ENCODE measurements around the gene TCOF1.

TCOF1 gene

DNA sequence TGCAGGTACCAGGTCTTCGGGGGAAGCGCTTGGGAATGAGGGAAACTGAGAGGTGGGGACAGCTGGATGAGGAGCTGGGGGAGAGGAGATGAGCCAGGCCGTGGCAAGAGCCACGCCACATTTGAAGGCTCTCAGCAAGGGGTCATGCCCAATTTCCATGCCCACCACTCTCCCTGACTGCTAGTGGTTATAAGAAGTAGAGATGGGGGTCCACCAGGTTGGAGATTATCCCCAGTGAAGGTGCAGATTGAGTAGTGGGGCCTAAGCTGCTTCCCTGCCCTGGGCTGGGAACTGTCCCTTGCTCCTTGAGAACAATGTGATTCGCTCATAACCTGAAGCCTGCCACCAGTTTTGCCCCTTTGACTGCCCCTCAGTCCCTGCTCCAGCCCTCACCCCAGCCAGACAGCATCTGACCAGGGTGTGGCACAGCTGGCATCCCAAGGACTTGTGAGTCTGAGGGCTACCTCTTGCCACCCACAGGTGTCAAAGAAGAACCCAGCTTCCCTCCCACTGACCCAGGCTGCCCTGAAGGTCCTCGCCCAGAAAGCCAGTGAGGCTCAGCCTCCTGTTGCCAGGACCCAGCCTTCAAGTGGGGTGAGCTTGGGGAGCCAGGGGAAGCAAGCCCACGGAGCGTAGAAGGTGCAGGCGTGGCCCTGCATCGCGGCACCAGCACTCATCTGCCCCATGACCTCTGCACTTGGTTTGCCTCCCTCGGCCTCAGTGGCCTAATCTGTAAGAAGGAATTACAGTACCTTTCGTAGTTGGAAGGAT is 33.8 kb downstream of the TCOF1 start:
- DNase-seq: no peak

- DNase-seq: no peak
Observed at GRCh38 chr5:150391986-150392385, 34.5 kb downstream of the TCOF1 start.

DNA sequence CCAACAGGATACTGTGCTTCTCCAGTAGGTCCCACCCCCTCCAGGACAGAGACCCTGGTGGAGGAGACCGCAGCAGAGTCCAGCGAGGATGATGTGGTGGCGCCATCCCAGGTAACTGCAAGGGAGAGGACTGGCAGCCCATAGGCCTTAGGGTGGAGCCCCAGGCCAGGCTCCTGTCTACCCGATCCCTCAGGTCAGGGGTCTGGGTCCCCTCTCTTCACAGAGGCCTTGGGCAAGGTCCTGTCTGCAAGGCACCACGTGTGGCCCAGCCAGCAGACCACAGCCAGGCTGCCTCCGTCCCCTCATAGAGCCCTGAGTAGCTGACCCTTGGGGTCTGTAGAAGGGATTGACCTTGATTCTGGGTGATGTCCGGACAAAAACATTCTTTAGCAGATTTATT is 35.2 kb downstream of the TCOF1 start:
- DNase-seq: no peak

DNA sequence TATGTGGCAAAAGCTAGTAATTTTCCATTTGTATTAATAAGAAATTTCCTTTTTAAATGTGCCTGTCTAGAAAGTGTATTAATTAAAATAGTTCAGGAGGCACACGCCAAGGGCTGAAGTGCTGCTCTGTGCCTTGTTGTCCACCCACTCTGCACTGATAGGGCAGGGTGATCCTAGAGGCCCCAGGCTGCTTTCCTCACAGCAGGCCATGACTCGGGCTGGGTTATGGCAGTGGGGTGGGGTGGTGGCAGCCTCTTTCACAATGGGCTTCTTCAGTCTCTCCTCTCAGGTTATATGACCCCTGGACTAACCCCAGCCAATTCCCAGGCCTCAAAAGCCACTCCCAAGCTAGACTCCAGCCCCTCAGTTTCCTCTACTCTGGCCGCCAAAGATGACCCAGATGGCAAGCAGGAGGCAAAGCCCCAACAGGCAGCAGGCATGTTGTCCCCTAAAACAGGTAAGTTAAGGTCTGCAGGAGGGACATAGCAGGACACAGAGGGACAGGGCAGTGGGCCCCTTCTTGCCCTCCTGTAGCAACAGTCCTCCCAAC is 35.7 kb downstream of the TCOF1 start:
- no peak for DNase-seq

DNA sequence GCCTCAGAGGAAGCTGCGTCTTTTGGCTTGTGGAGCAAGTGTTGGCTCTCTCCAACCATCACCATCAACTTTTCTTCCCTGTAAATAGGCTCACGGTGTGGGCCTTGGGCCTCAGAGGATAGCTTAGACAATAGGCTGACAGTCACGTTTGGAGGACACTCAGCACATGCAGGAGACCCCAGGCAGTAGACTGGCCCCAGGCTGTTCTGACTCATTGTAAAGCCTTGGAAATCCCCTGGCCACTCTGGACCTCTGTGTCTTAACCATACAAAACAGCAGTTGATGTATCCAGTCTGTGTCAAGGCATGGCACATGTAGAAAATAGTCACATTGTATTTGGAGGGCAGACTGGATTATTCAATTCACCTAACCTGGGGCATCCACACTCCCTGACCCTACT is 36.6 kb downstream of the TCOF1 start:
- no peak for DNase-seq

- DNase-seq: no peak
Observed at GRCh38 chr5:150394912-150395687, 37.6 kb downstream of the TCOF1 start.

GRCh38 chr5:150395688-150395975 is 38.1 kb downstream of the TCOF1 start:
- DNase-seq: no peak

DNA sequence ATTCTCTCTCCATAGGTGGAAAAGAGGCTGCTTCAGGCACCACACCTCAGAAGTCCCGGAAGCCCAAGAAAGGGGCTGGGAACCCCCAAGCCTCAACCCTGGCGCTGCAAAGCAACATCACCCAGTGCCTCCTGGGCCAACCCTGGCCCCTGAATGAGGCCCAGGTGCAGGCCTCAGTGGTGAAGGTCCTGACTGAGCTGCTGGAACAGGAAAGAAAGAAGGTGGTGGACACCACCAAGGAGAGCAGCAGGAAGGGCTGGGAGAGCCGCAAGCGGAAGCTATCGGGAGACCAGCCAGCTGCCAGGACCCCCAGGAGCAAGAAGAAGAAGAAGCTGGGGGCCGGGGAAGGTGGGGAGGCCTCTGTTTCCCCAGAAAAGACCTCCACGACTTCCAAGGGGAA is 38.8 kb downstream of the TCOF1 start:
- no peak for DNase-seq

DNA sequence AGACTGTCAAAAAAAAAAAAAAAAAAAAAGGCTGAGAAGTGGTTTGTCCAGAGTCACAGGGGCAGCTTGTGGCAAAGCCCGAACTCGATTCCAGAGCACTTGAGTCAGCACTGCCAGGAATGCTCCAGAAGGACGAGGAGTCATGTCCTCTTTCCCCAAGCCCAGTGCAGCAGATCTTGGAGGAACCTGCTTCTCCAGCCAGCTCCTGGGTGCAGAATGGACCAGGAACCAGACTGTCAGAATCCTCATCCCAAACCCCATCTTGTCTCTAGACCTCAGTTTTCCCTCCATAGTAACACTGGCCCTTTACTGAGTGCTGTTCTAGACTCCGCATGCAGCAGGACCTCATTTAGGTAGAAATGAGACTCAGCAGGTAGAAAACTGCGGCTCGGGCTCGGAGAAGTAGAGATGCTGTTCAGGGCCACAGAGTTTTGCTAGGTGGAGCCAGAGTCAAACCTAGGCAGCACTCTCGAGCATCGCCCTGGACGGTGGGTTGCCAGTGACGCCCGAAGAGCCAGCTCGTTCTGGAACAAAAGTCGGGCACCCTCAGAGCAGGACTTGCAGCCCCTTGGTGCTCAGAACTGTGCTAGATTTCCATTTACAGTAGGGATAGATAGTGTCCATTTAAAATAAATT is 39.8 kb downstream of the TCOF1 start:
- no peak for DNase-seq

DNA sequence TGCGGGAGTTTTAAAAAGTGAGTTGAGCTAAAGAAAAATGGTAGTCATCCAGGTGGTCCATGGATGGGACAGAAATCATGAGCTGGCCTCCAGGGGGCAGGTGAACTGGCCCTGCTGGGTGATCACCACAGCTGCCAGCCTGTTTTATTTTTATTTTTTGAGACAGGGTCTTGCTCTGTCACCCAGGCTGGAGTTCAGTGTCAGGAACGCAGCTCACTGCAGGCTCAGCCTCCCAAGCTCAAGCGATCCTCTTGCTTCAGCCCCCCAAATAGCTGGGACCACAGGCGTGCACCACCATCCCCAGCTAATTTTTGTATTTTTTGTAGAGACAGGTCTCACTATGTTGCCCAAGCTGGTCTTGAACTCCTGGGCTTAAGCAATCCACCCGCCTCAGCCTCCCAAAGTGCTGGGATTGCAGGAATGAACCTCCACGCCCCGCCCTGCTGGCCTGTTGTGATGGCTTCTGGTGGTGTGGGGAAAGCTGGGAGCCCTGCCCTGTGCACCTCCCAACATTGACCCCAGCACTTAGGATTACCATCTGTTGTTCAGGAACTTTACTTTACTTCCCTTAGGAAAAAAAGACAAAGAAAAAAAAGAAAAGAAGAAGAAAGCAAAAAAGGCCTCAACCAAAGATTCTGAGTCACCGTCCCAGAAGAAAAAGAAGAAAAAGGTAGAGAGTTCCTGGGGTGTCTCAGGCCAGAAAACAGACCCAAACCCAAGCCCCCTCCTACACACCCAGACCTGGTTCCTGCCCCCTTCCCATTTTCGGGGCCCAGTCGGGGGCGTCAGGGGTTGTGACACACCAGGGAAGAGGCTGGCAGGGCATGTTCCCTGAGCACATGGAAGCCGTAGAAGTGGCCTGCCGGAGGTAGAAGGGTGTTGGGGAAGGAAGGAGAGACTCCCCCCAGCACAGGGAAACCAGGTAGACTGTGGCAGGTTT is 40.6 kb downstream of the TCOF1 start:
- DNase-seq: no peak

DNA sequence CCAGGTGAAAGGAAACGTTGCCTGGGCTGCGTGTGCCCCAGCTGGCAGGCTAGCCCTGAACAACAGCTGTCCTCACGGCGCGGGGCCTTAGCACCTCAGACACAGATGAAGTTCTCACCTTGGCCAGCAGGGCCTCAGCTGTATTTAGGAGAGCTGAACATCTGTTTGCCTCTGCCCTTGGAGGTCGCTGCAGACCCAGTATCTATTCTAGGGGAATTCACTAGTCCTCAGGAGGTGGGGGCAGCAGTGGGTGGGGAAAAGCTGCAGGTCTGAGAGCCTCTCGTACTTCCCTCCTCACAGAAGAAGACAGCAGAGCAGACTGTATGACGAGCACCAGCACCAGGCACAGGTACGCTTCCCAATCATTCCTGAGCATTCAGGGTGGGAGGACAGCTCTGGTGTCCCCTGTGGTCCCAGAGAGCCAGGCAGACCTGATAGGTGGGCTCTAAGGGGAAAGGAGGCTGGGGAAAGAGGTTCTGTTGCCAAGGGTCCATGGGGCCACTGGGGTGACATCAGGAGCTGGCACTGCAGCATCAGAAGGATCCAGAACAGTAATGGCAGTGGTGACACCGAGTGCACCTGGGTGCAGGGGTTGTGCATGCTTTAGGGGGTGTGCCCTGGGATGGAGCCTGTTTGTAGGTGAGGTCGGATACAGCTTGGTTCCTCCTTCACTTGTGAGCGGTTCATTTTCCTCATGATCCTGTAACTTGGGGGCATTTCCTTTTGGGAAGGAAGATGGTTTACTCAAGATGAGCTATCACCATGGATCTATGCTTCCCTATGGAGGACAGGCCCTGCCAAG is 41.4 kb downstream of the TCOF1 start:
- no peak for DNase-seq

DNA sequence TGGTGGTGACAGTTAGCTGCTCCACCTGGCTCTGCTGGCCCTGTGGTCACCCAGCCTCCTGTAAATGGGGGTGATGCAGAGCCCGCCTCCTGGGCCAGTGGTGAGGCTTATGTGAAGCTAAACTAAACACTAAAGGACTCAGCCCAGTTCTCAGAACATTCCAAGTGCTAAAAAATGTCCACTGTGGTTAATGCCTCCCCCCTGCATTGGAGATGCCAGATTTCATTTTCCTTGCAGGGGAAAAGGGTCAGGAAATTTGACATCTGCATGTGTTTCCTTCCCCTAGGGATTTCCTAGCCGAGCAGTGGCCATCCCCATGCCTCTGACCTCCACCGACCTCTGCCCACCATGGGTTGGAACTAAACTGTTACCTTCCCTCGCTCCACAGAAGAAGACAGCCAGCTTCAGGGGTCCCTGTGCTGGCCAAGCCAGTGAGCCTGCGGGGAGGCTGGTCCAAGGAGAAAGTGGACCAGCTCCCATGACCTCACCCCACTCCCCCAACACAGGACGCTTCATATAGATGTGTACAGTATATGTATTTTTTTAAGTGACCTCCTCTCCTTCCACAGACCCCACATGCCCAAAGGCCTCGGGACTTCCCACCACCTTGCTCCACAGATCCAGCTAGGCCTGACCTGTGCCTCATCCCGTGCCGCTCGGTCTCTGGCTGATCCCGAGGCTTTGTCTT is 42.2 kb downstream of the TCOF1 start:
- DNase-seq: no peak

DNA sequence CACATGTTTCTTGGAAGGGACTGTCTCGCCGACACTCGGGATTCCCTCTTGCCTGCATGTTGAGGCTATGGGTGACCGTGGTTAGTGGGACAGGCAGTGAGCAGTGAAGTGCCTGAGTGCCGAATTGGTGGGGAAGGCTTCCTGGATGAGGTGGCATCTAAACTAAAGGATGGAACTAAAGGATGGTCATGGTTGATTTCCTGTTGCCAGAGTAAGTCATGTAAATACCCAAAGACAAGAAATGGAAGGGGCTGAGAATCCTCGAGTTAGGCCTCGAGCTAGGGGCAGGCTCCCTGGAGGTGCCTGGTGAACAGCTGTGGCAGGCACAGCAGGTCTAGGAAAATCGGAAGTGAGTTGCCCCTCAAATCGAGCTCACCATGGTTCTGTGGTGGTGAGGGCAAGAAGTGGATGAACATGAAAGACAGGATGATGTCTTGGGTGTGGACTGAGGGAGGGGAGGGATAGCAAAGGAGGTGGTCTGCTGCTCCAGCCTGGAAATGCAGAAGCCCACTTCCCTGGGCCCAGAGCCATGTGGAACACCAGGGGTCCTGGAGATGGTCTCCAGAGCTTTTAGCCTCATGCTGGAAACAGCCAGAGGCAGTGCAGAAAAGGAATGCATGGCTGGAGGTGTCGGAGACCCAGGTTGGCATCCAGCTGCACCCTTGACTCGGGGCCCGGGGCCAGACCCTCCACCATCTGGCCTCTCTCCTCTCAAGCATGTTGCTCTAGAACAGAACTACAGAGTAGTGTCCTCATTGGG is 43.0 kb downstream of the TCOF1 start:
- no peak for DNase-seq

DNA sequence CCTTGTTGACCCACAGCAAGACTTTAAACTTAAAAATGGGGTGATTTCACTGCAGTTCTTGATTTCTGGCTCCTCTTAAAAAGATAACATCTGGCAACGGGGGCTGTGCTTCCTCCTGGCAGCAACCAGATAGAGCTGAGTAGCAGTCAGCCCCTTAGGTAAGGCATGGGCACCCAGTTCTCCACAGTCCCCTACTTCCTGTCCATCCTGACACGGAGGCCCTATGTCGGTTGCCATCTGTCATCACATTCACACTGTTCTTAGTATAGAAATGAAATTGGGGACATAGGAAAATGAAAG is 43.5 kb downstream of the TCOF1 start:
- no peak for DNase-seq

DNA sequence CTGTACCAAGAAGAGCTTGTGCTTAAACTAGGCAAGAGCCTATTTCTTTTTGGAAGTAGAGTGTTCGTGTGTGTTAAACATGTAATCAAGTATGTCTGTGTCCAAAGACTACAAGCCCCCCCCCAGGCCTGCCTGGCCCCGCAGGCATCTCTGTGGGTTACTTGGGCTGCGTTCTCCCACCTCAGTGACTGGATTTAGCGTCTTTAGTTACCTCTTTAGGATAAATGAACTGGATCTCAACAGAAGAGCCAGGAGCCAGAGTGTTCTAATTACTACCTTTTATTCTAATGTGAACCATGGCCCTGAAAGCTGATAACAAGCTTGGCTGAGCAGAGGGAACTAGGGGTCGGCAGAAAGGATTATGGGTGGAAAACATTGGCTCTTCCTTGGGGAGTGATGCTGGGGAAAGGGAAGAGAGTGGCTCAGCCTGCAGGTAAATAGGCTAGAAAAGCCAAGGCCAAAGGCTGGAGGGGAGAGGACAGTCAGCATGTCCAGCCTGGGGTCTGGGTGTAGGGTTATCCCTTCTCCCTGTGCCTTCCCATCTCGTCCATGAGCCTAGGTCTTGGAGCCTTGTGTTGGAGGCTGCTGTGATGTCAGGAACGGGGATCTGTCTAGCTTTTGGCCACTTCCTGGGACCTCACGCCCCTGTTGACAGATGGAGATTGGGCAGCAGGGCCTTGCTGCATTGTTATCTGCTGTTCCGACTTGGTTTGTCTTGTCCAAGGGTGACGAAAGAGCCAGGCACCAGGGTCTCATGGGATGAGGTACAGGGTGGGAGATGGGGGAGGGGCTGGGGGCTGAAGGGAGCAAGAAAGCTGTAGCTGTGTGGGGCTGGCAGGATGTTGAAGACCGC is 44.1 kb downstream of the TCOF1 start:
- DNase-seq: no peak

- no peak for DNase-seq
Observed at GRCh38 chr5:150402229-150402773, 44.8 kb downstream of the TCOF1 start.

- no peak for DNase-seq
Observed at GRCh38 chr5:150402901-150403342, 45.4 kb downstream of the TCOF1 start.

- DNase-seq: no peak
Observed at GRCh38 chr5:150404121-150404520, 46.6 kb downstream of the TCOF1 start.

DNA sequence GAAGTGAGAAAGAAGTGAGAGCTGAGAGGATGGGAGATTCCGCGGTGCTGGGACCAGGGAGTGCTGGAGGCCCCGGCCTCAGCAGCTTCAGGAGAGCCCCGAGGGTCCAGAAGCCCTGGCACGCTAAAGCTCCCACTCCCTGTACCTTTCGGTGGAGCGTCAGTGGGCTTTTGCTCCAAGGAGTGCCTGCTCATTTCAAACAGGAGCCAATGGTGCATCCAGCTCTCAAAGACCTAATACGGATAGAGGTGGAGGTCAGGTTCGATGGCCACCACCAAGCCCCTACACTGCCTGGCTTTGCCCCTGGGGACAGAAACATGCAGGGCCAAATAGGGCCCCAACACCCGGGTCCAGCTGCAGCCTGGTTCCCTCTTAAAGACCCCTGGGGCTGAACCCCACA is 47.0 kb downstream of the TCOF1 start:
- DNase-seq: no peak

Data from CD4-positive, alpha-beta T cell treated with Interleukin-6 for 4 hours (primary cell).